Right lobe of liver (tissue), 6 donors: ENCODE measurements around the gene MYEF2. TPM values are rescaled to one million over a fixed set of nuclear protein-coding genes. Genes with fewer than 3 reads are reported as not detected.

Experiments used
- ATAC-seq, 4 donors: fragments of 200-7000 bp; cut with Tn5 transposase; one replicate each; pipeline ENCODE4 v1.9.1; 2020; ENCODE audit warnings: mild to moderate bottlenecking in 4 of 4, moderate library complexity in 4 of 4
- DNase-seq, 3 donors: peaks; one replicate each; pipeline ENCODE4 v3.0.0-alpha.2; 2020
- H3K27ac ChIP-seq, 3 donors: fragments of 200-600 bp; one replicate each; pipeline ENCODE4 v1.8.0; 2022
- H3K27me3 ChIP-seq, 2 donors: fragments of 200-600 bp; one replicate each; pipeline ENCODE4 v1.8.0; 2022
- H3K36me3 ChIP-seq, 4 donors: fragments of 200-600 bp; sonication (generic) in 1 of 4; one replicate each; pipeline versions ENCODE4 v1.5.1 to v1.8.0; 2017 to 2022; ENCODE audit warnings: control low read depth in 1 of 4
- H3K4me1 ChIP-seq, 4 donors: fragments of 200-600 bp; sonication (generic) in 1 of 4; one replicate each; pipeline versions ENCODE4 v1.5.1 to v1.8.0; 2017 to 2022; ENCODE audit warnings: control low read depth in 1 of 4
- H3K4me3 ChIP-seq, 3 donors: fragments of 200-600 bp; one replicate each; pipeline ENCODE4 v1.8.0; 2022
- H3K9me3 ChIP-seq, 4 donors: fragments of 200-600 bp; sonication (generic) in 1 of 4; one replicate each; pipeline versions ENCODE4 v1.5.1 to v1.8.0; 2017 to 2022; ENCODE audit warnings: control low read depth in 1 of 4
- POLR2A ChIP-seq: fragments of 450-650 bp; IDR thresholded peaks from one replicate; pipeline ENCODE4 v1.6.1; 2017; ENCODE audit warnings: antibody characterized with exemption, mild to moderate bottlenecking
- WGBS: methylation state at CpG from one replicate; pipeline ENCODE4 v1.1.6; 2018; ENCODE audit warnings: low coverage, low lambda C conversion rate; ENCODE audit not compliant: insufficient coverage; ENCODE audit errors: missing lambda C conversion rate; 5-methylcytosine and 5-hydroxymethylcytosine counted together
- intact Hi-C, 2 donors: fragments of 100-400 bp; cut with DNase I; formaldehyde crosslinking; loops; one replicate each; pipeline versions ENCODE4 v1.11.2 to v1.14.1; 2022
- total RNA-seq, 6 experiments: library from RNA; depleted of rRNA in 2 of 6; stranded (reverse); fragments of >200 nt in 2 of 6; fragmentation: NEBNext Ultra II Directional in 3 of 6; extraction: Animal tissue kit (Norgen Biotek cat#: 25700) in 3 of 6; gene quantifications; one replicate each; pipeline versions ENCODE4 v1.1.0 to v1.2.4, GENCODE V29; 2016 to 2023
- TF ChIP-seq, protein P1 (sequence below), 4 donors: fragments of 200-600 bp in 3 of 4; fragments of 450-650 bp in 1 of 4; IDR thresholded peaks; one replicate each; pipeline versions ENCODE4 v1.5.1 to v1.8.0; 2016 to 2022; ENCODE audit warnings: antibody characterized with exemption in 4 of 4, mild to moderate bottlenecking in 2 of 4
- donor health status: DM: no; HTN: yes; CAD: no.
- donor health status: DM: no; HTN: no; CAD: no.
- donor health status: DM: no; HTN: no; CAD: no.
- donor health status: DM: no; HTN: yes; CAD: no.
- donor health status: DM: no; HTN: yes; CAD: no.

Gene MYEF2
- total RNA-seq, 6 experiments from 2014 or later: 0.07 to 0.35 (median 0.31) TPM

DNA sequence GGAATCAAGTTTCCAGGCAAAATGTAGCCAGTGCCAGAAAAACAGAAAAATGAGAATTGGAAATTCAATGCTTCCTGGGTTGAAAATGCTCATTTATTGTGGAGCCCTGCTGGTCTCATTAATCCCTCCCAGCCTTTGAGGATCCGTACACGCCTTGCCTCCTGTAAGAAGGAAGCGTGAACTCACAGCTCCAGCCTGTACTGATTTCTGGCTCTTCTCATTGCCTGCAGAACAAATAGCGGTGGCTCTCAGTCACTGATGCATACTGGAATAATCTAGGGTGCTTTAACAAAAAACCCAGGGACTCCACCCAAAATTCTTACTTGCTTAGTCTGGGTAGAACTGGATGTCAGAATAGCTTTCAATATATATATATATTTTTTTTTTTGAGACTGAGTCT, 86.6 kb downstream of the MYEF2 start:
- WGBS: 79% methylated on average over 4 of the region's 4 CpGs
- TF ChIP-seq, protein P1, sequence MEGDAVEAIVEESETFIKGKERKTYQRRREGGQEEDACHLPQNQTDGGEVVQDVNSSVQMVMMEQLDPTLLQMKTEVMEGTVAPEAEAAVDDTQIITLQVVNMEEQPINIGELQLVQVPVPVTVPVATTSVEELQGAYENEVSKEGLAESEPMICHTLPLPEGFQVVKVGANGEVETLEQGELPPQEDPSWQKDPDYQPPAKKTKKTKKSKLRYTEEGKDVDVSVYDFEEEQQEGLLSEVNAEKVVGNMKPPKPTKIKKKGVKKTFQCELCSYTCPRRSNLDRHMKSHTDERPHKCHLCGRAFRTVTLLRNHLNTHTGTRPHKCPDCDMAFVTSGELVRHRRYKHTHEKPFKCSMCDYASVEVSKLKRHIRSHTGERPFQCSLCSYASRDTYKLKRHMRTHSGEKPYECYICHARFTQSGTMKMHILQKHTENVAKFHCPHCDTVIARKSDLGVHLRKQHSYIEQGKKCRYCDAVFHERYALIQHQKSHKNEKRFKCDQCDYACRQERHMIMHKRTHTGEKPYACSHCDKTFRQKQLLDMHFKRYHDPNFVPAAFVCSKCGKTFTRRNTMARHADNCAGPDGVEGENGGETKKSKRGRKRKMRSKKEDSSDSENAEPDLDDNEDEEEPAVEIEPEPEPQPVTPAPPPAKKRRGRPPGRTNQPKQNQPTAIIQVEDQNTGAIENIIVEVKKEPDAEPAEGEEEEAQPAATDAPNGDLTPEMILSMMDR (IDR thresholded peaks at IDR 0.05): no peak
- TF ChIP-seq POLR2A: no peak
- H3K9me3 ChIP-seq: no peaks in the 10 kb centered on the region
- ATAC-seq: no peak
- intact Hi-C loops: no loop called here
- no peak overlapping the region for H3K4me3 ChIP-seq
- no peaks in the 10 kb centered on the region for H3K4me1 ChIP-seq
- no peaks in the 10 kb centered on the region for H3K27me3 ChIP-seq
- no peak overlapping the region for H3K27ac ChIP-seq
- no peaks in the 10 kb centered on the region for H3K36me3 ChIP-seq
- DNase-seq: no peak

DNA sequence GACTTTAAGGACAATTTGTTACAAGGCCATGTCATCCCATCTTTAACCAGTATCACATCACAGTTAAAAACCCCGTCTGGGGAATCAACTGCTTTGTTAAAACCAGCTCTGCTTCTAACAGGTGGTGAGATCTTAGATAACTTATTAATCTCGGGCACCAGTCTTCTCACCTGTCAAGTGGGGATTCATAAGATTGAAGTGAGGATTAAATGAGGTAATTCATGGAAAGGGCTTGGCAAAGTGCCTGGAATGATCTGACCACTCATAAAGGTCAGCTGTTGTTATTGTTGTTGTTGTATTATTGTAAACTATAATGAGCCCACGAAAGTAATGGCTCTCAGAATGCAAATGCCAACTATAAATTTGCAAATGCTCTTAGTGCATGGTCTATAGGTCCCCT, 87.4 kb downstream of the MYEF2 start:
- Histone ChIP-seq H3K27me3 (no peaks in the 10 kb centered on the region), H3K9me3 (no peaks in the 10 kb centered on the region), H3K27ac (no peak overlapping the region), H3K4me1 (no peaks in the 10 kb centered on the region), H3K4me3 (no peak overlapping the region), H3K36me3 (no peaks in the 10 kb centered on the region)
- 29% methylated on average over 3 of the region's 3 CpGs for WGBS
- intact Hi-C loops: no loop called here
- ATAC-seq (no peak), DNase-seq (no peak)
- TF ChIP-seq, protein P1 (IDR thresholded peaks at IDR 0.05): no peak
- TF ChIP-seq POLR2A: no peak

DNA sequence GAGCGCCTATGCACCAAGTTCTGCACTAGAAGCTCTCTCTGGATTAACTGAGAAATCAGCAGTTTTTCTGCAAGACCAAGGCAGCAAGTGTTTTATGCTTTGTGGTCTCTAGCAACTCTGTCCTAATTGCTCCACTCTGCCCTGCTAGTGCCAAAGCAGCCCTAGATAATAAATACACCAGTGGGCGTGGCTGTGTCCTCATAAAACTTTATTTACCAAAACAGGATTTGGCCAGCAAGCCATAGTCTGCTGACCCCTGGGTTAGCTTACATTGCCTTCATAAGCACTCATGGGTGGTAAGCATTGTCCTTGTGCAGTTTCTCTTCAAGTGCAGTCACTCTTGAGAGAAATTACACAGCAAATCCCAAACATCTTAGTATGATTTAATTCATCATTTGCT, 88.0 kb downstream of the MYEF2 start:
- intact Hi-C loops: no loop called here
- ATAC-seq (no peak), DNase-seq (no peak)
- WGBS: 54% methylated on average over 2 of the region's 2 CpGs
- Histone ChIP-seq H3K36me3 (no peaks in the 10 kb centered on the region), H3K4me1 (no peaks in the 10 kb centered on the region), H3K27ac (no peak overlapping the region), H3K4me3 (no peak overlapping the region), H3K27me3 (no peaks in the 10 kb centered on the region), H3K9me3 (no peaks in the 10 kb centered on the region)
- no peak for TF ChIP-seq POLR2A
- TF ChIP-seq, protein P1 (IDR thresholded peaks at IDR 0.05): no peak

DNA sequence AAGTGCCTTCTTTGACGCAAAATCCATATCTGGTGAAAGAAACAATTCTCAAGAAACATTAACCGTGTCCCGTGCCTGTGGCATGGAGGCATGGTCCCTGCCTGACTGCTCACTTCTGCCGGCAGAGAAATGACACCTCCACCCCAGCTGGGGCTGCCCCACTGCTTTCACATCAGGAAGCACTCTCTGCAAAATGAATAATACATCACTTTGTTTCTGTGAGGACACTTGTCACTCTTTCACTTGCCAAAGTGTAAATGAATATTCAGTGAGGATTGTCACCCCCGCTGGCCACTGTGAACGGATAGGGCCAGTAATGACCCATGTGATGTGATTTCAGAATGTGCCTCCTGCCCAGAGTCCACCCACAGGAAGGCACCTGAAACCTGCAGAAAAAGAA, 88.4 kb downstream of the MYEF2 start:
- ATAC-seq (no peak), DNase-seq (no peak)
- Histone ChIP-seq H3K27me3 (no peaks in the 10 kb centered on the region), H3K27ac (no peak overlapping the region), H3K36me3 (no peaks in the 10 kb centered on the region), H3K9me3 (no peaks in the 10 kb centered on the region), H3K4me3 (no peak overlapping the region), H3K4me1 (no peaks in the 10 kb centered on the region)
- intact Hi-C loops: no loop called here
- TF ChIP-seq, protein P1 (IDR thresholded peaks at IDR 0.05): no peak
- TF ChIP-seq POLR2A: no peak
- WGBS: 38% methylated on average over 6 of the region's 6 CpGs

DNA sequence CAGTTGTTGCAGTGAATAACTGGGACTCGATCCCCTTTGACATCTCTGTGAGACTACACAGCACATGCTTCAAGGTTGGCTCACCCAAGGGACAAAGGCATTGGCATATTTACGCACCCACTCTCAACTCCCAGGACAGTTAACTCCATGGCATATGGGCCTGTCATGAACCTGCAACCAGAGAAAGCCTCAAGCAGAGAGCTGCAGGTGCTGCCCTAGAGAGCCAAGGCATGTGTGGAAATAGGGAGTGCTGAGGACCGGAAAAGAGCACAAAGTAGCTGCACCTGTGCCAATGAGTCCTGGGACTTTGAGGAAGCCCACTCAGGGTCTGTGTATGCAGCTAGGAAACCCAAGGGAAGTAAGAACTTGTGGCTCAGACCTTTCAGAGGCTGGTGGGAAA, 90.3 kb downstream of the MYEF2 start:
- WGBS: 61% methylated on average over 3 of the region's 3 CpGs
- H3K4me1 ChIP-seq: no peaks in the 10 kb centered on the region
- TF ChIP-seq, protein P1 (IDR thresholded peaks at IDR 0.05): no peak
- TF ChIP-seq POLR2A: no peak
- intact Hi-C loops: no loop called here
- no peaks in the 10 kb centered on the region for H3K9me3 ChIP-seq
- ATAC-seq (no peak), DNase-seq (no peak)
- H3K27me3 ChIP-seq: no peaks in the 10 kb centered on the region
- no peaks in the 10 kb centered on the region for H3K36me3 ChIP-seq
- no peak overlapping the region for H3K27ac ChIP-seq
- H3K4me3 ChIP-seq: no peak overlapping the region
